Activated gamma-delta T cell treated with Interleukin-2 at 50 U/mL for 16 hours (primary cell): ENCODE data around the gene SRC.

Source experiments
- DNase-seq: peaks from one replicate; pipeline ENCODE4 v3.0.0-alpha.2; 2020

The SRC gene

GRCh38 chr20:37397954-37398749 lies 52.2 kb downstream of the SRC start:
- no peak for DNase-seq

GRCh38 chr20:37398750-37399621 lies 53.0 kb downstream of the SRC start:
- DNase-seq: no peak

DNA sequence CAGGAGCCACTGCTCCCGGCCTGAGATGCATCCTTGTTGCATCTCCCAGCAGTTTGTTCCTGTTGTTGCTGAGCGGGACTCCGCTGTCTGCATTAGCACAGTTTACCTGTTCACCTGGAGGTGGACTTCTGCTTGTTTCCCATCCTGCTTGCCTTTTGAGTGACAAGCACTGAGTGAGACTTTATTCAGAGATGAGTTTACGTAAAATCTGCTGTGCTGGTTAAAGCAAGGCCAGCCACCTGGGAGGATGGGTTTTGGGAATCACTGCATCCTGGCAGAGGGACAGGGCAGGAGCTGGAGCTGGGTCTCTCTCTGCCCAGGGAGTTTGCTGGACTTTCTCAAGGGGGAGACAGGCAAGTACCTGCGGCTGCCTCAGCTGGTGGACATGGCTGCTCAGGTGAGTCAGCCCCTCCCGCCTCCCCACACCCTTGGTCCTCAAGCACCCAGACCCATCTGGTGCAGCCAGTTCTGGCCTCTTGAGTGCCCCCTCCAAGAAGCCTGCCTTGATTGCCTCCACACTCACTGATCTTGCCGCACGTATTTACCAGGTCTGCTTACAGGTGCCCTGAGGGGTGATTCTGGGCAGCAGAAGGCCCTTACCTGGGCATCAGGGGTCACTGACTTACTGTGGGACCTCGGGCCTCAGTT lies 55.5 kb downstream of the SRC start:
- no peak for DNase-seq

- DNase-seq: no peak
Observed at GRCh38 chr20:37401930-37402675, 56.2 kb downstream of the SRC start.

DNA sequence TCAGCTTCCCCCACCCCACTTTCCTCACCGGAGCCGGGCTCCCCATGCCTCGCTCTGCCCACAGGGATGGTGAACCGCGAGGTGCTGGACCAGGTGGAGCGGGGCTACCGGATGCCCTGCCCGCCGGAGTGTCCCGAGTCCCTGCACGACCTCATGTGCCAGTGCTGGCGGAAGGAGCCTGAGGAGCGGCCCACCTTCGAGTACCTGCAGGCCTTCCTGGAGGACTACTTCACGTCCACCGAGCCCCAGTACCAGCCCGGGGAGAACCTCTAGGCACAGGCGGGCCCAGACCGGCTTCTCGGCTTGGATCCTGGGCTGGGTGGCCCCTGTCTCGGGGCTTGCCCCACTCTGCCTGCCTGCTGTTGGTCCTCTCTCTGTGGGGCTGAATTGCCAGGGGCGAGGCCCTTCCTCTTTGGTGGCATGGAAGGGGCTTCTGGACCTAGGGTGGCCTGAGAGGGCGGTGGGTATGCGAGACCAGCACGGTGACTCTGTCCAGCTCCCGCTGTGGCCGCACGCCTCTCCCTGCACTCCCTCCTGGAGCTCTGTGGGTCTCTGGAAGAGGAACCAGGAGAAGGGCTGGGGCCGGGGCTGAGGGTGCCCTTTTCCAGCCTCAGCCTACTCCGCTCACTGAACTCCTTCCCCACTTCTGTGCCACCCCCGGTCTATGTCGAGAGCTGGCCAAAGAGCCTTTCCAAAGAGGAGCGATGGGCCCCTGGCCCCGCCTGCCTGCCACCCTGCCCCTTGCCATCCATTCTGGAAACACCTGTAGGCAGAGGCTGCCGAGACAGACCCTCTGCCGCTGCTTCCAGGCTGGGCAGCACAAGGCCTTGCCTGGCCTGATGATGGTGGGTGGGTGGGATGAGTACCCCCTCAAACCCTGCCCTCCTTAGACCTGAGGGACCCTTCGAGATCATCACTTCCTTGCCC lies 57.4 kb downstream of the SRC start:
- no peak for DNase-seq

GRCh38 chr20:37404461-37404890 lies 58.5 kb downstream of the SRC start:
- DNase-seq: no peak

- DNase-seq: no peak
Observed at GRCh38 chr20:37405351-37405897, 59.5 kb downstream of the SRC start.

DNA sequence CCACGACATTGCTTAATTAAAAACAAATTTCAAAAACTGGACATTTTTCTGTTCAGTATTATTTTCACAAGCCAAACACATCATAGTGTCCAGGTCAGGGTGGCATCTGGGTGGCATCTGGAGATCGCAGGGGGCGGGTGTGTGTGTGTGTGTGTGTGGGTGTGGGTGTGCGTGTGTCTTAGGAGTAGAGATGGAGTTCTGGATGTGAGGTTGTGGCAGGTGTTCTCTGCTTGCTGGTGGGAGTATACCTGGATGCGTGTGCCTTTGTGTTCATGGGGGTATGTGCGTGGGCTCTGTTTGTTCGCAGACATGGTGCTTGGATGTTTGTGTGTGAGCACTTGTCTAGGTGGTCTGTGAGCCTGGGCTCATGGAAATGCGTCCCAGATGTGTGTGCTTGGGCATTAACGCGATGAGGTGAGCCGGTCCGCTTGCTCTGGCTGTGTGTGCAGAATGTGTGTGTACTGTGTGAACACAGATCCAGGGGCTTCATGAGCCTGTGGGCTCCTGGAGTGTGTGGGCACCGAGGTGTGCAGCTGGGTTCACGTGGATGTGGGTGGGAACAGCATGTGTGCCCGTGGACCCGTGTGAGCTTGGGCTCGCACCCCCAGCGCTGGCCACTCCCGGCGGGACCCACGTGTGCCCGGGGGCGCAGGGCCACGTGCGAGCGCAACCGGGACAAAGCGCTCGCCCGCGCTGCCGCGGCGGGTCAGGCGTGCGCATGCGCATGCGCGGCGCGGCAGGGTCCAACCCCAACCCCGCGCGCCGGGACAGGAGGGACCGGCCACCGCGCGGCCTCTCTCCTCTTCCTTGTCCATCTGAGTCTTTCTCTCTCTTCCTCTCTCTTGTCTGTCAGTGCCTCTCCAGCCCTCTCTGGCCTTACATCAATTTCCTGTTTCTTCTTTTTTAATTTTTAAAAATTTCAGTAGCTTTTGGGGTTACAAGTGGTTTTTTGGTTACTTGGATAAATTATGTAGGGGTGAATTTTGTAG lies 60.4 kb downstream of the SRC start:
- DNase-seq: no peak

- DNase-seq: no peak
Observed at GRCh38 chr20:37407019-37407566, 61.2 kb downstream of the SRC start.

DNA sequence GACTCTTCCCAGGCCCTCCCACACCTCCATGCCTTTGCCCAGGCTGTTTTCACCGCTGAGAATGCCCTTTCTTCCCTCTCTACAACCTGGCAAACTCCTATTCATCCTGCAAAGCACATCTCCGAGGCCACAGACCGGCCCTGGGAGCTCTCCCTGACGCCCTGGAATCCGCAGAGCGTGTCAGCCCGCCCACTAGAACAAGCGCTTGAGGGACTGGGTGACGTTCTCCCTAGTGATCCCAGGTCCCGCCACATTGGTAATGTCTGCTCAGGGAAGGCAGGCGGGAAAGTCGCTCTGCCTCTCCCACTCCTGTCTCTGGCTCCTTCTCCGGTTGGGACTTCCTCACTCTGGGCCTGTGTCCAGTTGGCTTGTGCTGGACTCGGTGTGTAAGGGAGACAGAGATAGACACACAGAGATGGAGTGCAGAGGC lies 61.6 kb downstream of the SRC start:
- DNase-seq: no peak

DNA sequence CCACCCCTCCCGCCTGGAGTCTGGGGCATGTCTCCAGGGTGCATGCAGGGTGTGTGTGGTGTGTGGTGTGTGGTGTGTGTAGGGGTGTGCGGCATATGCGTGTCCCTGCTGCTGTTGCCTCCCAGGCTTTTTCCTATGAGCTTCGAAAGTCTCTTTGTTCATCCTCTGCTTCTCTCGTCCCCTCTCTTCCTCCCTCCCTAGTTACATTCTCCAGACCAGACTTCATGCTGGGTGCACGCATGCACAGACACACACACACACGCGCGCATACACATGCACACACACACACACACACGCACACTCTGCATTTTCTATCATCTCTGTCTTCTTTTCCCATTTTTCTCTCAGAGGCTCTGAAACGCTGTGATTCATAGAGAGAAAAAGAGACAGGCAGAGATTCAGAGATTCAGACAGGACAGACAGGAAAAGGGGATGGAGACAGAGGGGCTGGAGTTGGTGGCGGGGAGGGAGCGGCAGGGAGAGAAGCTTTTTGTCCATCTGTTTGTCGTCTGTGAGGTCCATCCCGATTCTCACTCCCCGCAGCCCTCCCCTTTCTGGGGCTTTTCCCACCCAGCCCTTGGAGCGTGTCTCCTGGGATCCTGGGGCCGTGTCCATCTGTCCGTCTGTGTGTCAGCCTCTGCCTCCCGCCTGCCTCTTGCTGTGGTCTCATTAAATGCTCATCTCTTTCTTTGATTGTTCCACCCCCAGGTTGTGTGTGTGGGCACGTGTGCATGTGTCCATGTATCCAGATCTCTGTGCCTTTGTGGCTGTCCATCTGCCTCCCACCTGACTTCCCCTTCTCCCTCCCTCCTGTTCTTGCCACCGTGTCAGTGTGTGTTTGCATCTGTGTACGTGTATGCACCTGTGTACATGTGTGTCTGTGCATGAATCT lies 62.6 kb downstream of the SRC start:
- no peak for DNase-seq

- no peak for DNase-seq
Observed at GRCh38 chr20:37411408-37412219, 65.7 kb downstream of the SRC start.

DNA sequence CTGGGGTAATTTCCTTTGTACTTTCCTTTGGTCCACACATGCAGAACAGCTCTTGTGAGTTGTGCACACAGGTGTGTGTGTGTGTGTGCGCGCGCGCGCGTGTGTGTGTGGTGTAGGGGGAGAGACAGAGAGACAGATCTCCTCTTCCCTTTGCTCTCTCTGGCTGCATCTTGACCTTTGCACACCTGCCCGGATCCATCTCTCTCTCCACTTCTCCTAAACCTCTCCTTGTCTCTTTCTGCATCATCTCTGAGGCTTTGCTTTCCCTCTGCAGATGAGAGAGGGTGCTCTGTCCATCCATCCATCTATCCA lies 67.0 kb downstream of the SRC start:
- no peak for DNase-seq

DNA sequence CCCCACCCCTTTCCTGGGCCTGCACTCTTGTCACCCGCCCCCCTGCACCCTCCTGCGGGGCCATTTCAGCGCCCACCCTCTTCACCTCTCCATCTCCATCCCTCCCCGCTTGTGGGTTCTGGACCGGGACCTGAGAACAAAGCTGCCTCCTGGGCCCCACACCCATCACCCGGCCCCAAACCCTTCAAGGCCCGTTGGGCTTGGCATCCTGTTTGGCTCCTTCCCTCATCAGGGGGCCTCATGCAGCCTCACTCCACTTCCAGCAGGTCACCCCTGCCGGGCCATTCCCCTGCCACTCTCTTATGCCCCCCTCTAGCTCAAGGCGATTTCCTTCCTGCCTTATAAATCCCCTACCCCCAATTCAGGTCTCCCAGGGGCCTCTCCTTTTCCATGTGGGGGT lies 67.4 kb downstream of the SRC start:
- DNase-seq: no peak

DNA sequence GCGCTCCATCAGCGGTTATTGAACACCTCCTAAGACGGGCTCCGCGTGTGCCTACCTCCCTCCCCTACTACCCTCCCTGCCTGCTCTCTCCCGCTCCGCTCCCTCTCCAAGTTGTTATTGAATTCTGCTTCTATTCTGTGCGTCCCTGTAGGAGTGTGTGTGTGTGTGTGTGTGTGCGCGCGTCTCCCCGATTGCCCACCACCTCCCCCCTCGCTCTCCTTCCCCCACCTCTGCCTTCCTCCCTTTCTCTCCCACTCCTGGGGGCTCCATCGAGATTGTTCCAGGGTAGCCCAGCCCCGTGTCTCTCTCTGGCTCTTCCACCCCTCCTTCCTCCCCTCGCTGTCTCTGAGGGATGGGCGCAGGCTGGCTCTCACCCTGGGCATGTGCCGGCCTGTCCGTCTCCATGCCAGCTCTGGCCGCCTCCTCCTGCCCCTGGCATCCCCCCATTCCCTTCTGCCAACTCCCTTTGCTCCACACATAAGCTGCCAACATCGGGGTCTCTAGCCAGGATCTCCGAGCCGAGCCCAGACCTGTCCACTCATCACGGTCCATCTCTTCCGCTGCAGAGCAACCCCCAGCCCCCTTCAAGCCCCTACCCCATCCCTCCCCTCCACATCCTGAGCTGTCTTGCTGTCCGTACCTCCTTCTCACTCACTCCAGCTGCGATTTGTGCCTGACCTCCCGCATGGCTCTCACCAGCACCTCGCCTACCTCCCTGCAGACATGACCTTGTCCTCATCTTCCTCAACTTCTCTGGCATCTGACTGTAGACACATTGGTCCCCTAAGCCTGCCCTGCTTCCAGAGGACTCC lies 68.5 kb downstream of the SRC start:
- no peak for DNase-seq

DNA sequence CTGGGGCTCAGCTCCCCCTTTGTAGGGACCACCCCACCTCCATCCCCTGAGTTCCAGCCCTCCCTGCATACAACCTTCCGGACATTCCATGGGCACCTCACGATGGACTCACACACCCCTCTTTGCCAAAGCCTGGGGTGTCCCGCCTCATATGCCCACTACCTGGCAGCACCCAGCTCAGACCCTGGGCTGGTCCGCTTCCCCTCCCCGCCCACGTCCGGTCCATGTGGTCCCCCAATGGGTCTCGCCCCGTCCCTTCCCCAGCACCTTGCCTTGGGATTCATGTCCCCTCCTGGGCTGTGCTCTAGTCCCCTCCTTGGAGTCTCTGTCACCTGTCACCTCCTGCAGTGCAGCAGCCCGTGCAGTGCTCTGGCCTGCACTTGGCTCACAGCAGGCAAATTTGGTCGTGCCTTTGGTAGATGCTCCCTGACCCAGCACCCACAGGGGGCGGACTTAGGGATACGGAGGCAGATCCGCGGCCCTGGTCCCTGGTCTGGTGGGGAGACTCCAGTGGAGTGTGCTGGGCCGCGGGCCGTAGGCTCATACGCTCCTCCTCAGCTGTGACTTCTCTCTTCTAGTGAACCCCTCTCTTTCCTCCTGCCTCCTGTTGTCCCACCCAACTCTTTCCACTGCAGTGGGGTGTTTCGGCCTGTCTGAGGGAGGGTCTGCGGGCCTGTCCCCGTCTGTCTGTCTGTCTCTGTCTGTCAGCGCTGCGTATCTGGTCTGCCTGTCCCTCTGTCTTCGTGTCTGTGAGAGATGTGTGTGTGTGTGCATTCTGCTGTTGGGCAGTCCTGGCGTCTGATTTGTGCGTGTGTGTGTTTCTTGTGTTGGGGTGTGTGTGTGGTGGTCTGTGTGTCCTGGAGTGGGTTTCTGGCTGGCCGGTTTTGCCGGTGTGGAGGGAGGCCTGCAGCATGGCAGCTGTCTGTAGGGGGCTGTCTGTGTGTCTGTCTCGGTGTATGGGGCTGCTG lies 69.5 kb downstream of the SRC start:
- no peak for DNase-seq
